Measurements from ENCODE around the gene HSPD1. TPM values are rescaled to one million over a fixed set of nuclear protein-coding genes. Genes with fewer than 3 reads are reported as not detected.

The HSPD1 gene
- total RNA-seq, 4 donors from 2014 or later: 84.7 to 142 (median 115) TPM

GRCh38 chr2:197515739-197516392 is 16.2 kb upstream of the HSPD1 start, which contains the start of gene MOB4:
Gene MOB4 (plus strand): TSS chr2:197516066. CDS start chr2:197516087, 21 bp downstream.
- H3K4me3 ChIP-seq: peak within 1 kb of the TSS; percentile 71 to 93 (median 90)
- DNase-seq (ENCODE audit: extremely low spot score): peak; percentile 98
- H3K4me1 ChIP-seq: peaks cover 24 to 39% (median 36%) of the 10 kb centered on the region in 4 donors
- H3K27me3 ChIP-seq: no peaks in the 10 kb centered on the region
- no peaks in the 10 kb centered on the region for H3K9me3 ChIP-seq
- no peaks in the 10 kb centered on the region for H3K36me3 ChIP-seq
- H3K27ac ChIP-seq (replicated peaks in 1 of 4): peak within 1 kb of the TSS; percentile 88 to 94 (median 92)
- intact Hi-C loops (cut with DNase I): no loop called here
- TF ChIP-seq POLR2AphosphoS5 (IDR thresholded peaks at IDR 0.05): peak; percentile 97 to 100
- TF ChIP-seq CTCF (IDR thresholded peaks at IDR 0.05): no peak
- TF ChIP-seq POLR2A (IDR thresholded peaks at IDR 0.05; ENCODE audit: low read depth): peak; percentile 80
- no peak for TF ChIP-seq EP300 (IDR thresholded peaks at IDR 0.05)
- 0% methylated on average over 12 of the region's 66 CpGs for WGBS

GRCh38 chr2:197515315-197515738 is 15.7 kb upstream of the HSPD1 start:
- H3K9me3 ChIP-seq: no peaks in the 10 kb centered on the region
- peak overlapping the region; percentile 71 to 93 (median 90) for H3K4me3 ChIP-seq
- H3K4me1 ChIP-seq: peaks cover 24 to 39% (median 36%) of the 10 kb centered on the region in 4 donors
- DNase-seq (ENCODE audit: extremely low spot score): no peak
- intact Hi-C loops (cut with DNase I): no loop called here
- peak overlapping the region; percentile 88 to 94 (median 92) for H3K27ac ChIP-seq (replicated peaks in 1 of 4)
- no peak for TF ChIP-seq EP300 (IDR thresholded peaks at IDR 0.05)
- TF ChIP-seq POLR2AphosphoS5 (IDR thresholded peaks at IDR 0.05): no peak
- no peak for TF ChIP-seq CTCF (IDR thresholded peaks at IDR 0.05)
- TF ChIP-seq POLR2A (IDR thresholded peaks at IDR 0.05; ENCODE audit: low read depth): no peak
- H3K36me3 ChIP-seq: no peaks in the 10 kb centered on the region
- 0% methylated on average over 10 of the region's 16 CpGs for WGBS
- H3K27me3 ChIP-seq: no peaks in the 10 kb centered on the region

GRCh38 chr2:197514754-197515153 is 15.1 kb upstream of the HSPD1 start:
- peaks cover 24 to 39% (median 36%) of the 10 kb centered on the region in 4 donors for H3K4me1 ChIP-seq
- 64% methylated on average over 3 of the region's 3 CpGs for WGBS
- peak overlapping the region; percentile 88 to 94 (median 92) for H3K27ac ChIP-seq (replicated peaks in 1 of 4)
- no peaks in the 10 kb centered on the region for H3K9me3 ChIP-seq
- no peak for DNase-seq (ENCODE audit: extremely low spot score)
- no peaks in the 10 kb centered on the region for H3K27me3 ChIP-seq
- no peak for TF ChIP-seq EP300 (IDR thresholded peaks at IDR 0.05)
- TF ChIP-seq POLR2A (IDR thresholded peaks at IDR 0.05; ENCODE audit: low read depth): no peak
- no peak for TF ChIP-seq POLR2AphosphoS5 (IDR thresholded peaks at IDR 0.05)
- no peak for TF ChIP-seq CTCF (IDR thresholded peaks at IDR 0.05)
- no peaks in the 10 kb centered on the region for H3K36me3 ChIP-seq
- intact Hi-C loops (cut with DNase I): loop anchor here (5.0 kb wide), 1 partner anchor 193 kb away; the partner anchor contains the start of gene MARS2
- H3K4me3 ChIP-seq: peak overlapping the region; percentile 71 to 93 (median 90)

- H3K27ac ChIP-seq (replicated peaks in 1 of 4): no peak overlapping the region
- H3K27me3 ChIP-seq: no peaks in the 10 kb centered on the region
- peaks cover 22 to 32% (median 30%) of the 10 kb centered on the region in 4 donors for H3K4me1 ChIP-seq
- H3K9me3 ChIP-seq: no peaks in the 10 kb centered on the region
- no peak overlapping the region for H3K4me3 ChIP-seq
- no peak for DNase-seq (ENCODE audit: extremely low spot score)
- TF ChIP-seq EP300 (IDR thresholded peaks at IDR 0.05) (no peak), POLR2AphosphoS5 (IDR thresholded peaks at IDR 0.05) (no peak), POLR2A (IDR thresholded peaks at IDR 0.05; ENCODE audit: low read depth) (no peak), CTCF (IDR thresholded peaks at IDR 0.05) (no peak)
- WGBS: 92% methylated on average over 5 of the region's 5 CpGs
- no peaks in the 10 kb centered on the region for H3K36me3 ChIP-seq
- intact Hi-C loops (cut with DNase I): loop anchor here (5.0 kb wide), 1 partner anchor 193 kb away; the partner anchor contains the start of gene MARS2
Measured at GRCh38 chr2:197513915-197514314, 14.3 kb upstream of the HSPD1 start.

Data from esophagus muscularis mucosa (tissue), 4 donors.